Esophagus mucosa (tissue), 1 donor: ENCODE results near the gene SLF2. TPM values are rescaled to one million over a fixed set of nuclear protein-coding genes. Genes with fewer than 3 reads are reported as not detected.
A peak's percentile ranks its signal among the peaks of the same experiment; 100 is the strongest.

Source experiments
- ATAC-seq: fragments of 200-7000 bp; cut with Tn5 transposase; one replicate; pipeline ENCODE4 v1.9.1; 2020
- total RNA-seq: library from RNA; stranded (reverse); gene quantifications from one replicate; pipeline ENCODE4 v1.2.4, GENCODE V29; 2023
- donor health status: DM: yes; HTN: yes; CAD: no.

The SLF2 gene
- total RNA-seq, 1 donor from 2014 or later: 11.5 TPM

DNA sequence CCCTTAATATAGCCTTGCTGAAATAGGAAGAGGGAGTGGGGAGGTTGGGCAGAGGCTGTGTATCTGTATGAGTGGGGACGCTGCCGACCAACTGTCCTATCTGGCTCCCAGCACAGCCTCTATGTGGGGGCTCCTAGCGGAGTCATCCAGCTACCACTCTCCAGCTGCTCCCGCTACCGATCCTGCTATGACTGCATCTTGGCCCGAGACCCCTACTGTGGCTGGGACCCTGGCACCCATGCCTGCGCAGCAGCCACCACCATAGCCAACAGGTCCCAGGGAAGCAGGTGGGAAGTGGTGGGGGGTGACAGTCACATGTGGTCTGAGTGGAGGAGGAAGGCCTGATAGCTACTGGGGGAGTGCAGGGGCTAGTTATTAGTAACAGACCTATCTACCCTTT is 67.9 kb downstream of the SLF2 start:
- ATAC-seq: no peak

- ATAC-seq: no peak
Measured at GRCh38 chr10:100981178-100981772, 68.5 kb downstream of the SLF2 start.

DNA sequence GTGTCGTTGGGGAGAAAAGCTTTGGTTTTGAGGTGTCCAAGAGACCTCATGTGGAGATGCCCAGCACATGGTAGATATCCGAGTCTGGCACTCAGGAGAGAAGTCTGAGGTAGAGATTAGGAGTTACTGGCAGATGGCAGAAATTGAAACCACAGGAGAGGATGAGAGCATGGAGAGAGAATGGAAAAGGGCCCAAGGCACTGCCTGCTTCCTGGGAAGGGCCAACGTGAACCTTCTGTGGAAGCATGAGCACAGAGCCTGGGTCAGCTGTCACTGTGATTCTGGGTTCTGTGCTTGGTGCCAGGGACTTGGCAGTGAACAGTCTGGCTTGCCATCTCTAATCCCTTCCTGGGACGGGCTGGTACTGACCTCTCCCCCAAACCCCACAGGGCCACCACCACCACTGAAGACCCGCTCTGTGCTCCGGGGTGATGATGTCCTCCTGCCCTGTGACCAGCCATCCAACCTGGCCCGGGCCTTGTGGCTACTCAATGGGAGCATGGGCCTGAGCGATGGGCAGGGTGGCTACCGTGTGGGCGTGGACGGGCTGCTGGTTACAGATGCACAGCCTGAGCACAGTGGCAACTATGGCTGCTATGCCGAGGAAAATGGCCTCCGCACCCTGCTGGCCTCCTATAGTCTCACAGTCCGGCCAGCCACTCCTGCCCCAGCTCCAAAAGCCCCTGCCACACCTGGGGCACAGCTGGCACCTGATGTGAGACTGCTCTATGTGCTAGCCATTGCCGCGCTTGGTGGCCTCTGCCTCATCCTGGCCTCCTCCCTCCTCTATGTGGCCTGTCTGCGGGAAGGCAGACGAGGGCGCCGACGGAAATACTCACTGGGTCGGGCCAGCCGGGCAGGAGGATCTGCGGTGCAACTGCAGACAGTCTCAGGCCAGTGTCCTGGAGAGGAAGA is 70.4 kb downstream of the SLF2 start:
- ATAC-seq: no peak

GRCh38 chr10:100983868-100984671 is 71.3 kb downstream of the SLF2 start:
- no peak for ATAC-seq

- no peak for ATAC-seq
Measured at GRCh38 chr10:100984672-100985177, 72.0 kb downstream of the SLF2 start.

DNA sequence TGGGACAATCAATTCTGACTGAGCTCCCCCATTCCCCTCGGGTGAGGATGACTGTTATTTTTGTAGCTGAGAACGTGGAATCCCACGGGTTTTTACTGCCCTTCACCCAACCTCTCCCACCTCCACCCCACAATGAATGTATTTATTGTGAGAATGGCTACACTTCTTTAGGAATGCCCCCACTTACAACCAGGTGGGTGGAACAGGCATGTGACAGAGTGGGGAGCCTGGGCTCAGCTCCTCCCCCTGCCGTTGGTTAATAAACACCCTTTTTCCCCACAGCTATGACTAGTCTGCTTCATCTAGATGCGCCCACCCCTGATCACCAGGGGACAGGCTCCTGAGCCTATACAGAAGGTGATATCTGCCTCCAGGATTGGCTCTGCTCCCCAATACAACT is 72.6 kb downstream of the SLF2 start:
- no peak for ATAC-seq

- peak; percentile 5 for ATAC-seq
Measured at GRCh38 chr10:100986623-100986951, 73.8 kb downstream of the SLF2 start.

DNA sequence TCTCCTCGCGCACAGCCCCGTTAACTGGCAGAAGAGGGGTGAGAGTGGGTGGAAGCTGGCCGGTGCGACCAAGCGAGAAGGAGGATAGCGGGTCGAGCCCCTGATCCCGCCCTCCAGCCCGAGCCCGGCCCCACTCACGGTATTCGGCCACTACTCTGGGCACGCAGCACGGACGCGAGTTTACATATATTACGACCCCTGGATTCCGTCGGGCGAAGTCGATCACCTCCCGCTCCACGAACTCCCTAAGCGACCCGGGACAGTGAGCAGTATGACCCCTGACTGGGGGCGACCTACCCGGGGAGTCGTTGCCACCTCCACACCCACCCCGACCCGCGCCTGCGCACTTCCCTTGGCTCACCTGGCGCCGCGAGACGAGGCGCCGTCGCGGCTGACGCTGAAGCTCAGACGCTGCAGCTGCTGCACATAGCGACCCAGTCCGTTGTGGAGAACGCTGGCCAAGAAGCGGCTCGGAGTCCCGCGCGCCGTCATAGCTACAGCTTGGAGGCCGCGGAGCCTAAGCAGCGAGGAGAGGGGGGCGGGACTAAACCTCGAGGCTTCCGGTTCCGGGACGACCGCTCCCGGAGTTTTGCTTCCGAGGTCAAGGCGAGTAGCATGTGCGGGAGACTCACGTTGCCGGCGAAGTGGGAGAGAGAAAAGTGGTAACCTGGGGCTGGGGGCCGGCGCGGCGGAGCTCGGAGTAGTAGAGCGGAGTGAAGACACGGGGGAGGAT is 74.4 kb downstream of the SLF2 start, which contains the start of the genes MRPL43 and TWNK:
Gene MRPL43, minus strand, starts transcription at position 546 of the 733 bp plus-strand sequence. Its CDS starts 54 bp downstream, at position 492.
Gene TWNK, plus strand, starts transcription at position 592 of the 733 bp plus-strand sequence. CDS start 668 bp downstream, outside the sequence.
- peak; percentile 84 for ATAC-seq

DNA sequence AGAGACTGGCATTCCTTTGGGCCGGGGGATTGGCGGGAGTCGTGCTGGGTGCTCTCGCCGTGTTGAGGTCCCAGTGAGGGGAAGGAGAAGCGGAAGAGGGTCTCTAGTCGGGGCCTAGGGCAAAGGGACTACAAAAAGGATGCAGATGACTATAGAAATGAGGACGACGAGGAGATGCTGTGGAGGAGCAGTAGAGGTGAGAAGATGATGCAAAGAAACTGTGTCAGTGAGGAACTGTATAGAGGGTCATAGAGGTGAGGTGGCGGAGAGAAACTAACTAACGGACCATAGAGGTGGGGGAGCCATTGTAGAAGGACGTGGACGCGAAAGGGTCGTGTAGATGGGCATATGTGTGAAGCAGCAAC is 74.9 kb downstream of the SLF2 start:
- no peak for ATAC-seq

DNA sequence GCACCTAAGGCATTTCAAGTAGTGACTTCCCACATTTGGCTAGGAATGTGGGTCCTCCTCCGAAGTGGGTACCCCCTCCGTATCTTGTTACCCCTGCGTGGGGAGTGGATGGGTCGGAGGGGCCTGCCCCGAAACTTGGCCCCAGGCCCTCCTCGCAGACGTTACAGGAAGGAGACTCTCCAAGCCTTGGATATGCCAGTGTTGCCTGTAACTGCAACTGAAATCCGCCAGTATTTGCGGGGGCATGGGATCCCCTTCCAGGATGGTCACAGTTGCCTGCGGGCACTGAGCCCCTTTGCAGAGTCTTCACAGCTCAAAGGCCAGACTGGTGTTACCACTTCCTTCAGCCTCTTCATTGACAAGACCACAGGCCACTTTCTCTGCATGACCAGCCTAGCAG is 75.4 kb downstream of the SLF2 start:
- ATAC-seq: no peak

DNA sequence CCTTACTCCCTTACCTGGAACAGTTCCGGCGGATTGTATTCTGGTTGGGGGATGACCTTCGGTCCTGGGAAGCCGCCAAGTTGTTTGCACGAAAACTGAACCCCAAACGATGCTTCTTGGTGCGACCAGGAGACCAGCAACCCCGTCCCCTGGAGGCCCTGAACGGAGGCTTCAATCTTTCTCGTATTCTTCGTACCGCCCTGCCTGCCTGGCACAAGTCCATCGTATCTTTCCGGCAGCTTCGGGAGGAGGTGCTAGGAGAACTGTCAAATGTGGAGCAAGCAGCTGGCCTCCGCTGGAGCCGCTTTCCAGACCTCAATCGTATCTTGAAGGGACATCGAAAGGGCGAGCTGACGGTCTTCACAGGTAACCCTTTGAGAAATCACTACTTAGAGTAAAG is 76.3 kb downstream of the SLF2 start:
- no peak for ATAC-seq

DNA sequence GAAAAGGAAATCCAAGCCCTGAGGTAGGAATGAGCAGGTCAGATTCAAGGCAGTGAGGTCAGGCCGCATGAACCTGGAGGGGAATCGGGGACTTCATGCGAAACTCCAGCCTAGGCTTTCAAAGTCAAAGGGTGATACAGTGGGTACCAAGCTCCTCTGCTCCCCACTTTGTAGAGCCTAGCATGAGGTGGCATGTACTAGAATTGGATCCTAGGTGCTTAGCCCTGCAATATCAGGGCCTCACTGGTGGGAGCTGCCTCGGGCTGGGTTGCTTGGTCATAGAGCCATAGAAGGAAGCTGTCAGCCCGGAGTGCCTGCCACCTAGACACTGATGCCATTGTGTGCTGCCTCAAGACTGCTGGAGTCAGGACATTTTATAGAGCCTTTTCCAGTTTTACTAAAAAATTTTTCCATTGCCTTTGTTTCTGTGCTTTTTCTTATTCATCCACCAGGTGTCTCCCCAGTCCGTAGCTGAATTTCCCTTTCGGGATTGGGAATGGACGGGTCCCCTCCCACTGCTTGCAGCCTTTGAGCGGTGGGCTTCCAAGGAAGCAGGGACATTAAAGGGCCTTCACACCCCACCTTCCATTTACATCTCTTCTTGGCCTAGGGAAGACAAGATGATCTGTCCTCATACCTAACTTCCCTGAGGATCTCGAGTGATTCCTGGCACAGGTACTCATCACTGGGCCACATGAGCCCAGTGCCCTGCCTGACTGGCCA is 81.4 kb downstream of the SLF2 start:
- ATAC-seq: no peak

DNA sequence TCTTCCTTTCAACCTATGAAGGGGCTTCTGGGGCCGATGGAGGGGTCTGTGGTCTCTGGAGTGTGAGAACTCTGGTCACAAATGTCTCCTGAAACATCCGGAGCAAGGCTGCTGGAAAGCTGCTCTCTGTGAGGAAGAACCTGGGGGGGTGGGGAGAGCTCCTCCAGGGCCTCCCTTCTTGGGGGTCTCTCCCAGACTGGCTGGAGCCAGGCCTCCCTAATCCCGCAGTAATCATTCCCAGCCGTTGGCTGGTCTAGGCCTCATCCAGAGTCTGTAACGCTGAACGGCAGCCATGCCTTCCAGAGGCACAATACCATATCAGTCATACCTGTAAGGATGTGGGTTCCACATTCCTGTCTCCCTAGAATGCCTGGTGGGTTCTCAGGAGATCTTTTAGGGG is 82.4 kb downstream of the SLF2 start:
- ATAC-seq: no peak

DNA sequence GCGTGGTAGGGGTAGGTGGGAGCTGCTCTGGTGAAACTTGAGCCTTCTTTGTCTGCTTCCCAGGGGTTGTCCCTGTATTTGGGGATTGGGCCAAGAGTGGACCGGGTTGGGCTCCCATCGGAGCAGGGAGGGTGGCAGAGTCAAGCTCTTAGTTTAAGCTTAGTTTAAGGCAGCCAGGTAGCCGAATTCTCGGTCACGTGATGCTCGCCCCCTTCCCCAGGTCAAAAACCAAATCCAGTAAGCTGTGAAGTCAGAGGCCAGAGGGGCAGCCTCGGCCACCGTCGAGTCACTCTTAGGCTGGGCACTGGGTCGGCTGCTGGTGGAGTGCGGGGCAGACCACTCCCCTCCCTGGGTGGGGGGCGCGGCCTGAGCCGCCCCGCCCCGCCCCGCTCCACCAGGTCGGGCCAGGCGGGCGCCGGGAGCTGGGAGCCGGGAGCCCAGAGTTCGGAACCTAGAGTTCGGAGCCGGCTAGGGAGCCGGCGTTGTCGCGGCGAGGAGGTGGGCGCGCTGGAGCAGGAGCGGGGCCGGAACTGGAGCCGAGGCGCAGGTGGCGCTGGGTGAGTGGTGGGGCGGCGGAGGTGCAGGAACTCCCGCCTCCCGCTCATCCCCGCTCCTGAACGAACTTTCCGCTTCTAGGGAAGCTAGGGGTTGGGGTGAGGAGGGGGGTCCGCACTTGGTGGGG is 84.1 kb downstream of the SLF2 start:
- ATAC-seq: peak; percentile 25

DNA sequence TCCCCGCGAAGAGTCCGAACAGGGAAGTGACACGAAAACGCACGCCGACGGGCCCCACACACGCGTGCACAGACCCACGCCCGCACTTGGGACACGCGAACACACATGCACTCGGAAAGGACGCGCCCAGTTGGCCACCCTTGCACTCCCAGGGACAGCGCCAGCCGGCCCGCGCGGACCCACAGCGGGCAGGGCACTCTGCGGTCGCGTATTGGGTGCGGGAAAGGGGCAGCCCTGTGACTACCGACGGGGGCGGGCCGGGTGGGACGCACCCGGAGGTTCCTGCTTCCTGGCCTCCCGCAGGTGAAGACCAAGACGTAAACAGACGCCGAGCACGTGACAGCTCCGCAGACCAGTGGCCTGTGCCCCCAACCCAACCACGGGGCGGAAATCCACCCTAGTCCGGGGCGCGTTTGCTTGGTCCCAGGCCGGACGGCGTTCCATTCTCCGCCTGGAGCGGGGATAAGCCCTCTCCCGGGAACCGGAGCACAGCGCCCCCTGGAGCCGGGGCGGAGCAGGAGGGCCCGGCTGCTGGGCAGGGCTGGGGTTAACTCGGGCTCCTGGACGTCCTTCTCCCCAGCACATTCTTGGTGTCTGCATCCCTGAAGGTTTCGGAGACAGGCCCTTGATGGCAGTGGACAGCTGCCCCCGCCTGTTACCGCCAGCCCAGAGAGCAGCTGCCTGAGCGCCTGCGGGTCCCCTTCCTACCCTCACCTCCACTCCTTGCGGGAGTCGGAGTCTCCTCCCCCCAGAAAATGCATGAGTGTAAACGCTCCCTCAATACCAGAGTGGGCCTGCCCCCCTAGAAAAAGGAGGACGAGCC is 84.8 kb downstream of the SLF2 start:
- peak; percentile 60 for ATAC-seq

- peak; percentile 49 for ATAC-seq
Measured at GRCh38 chr10:100998183-100998990, 85.6 kb downstream of the SLF2 start.

DNA sequence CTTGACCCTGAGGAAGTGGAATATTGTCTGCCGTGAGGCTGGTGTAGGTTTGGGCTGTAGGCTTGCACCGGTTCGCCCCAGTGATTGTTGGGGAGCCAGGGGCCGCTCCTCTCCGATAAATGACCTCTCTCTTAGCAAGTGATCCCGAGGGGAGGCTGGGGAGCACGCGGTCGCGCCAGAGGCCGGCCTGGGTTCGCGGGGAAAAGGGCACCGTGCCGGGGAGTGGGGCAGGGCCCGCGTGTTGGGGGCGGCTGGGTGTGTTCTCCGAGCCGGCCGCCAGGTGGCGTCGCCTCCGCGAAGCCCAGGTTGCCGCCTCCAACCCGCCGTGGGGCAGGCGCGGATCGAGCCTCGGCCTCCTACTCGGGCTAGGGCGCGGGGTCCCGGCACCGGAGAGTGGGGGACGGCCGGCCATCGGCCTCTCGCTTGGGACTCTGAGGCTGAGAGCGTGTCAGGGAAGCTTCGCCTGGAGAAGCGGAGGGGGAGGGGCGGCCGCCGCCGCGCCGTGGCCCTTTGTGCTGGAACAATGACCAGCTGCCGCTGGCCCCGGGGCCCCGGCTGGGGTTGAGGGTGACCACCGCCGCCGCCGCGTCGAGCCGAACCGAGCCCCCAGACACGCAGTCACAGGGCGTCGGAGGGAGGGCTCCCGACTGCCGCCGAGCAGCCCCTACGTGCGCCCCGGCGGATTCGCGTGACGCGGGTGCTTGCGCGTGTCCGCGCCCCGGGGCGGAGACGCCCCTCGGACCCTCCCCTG is 86.4 kb downstream of the SLF2 start:
- peak; percentile 61 for ATAC-seq

DNA sequence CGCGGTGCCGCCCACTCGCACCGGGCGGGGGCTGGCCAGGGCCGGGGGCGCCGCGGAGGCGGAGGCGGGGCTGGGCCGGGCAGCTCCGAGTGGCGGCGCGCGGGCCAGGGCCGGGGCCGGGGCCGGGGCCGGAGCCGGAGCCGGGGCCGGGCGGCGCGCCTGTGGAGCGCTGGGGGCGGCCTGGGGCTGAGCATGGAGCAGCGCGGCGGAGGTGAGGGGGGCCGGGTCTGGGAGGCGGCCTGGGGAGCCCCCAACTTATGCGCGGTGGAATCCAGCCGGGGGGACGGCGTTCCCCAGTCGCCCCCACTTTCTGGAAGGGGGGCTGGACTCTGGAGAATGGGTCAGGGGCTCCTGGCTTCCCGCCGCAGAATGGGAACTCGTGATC is 87.0 kb downstream of the SLF2 start, which contains the start of gene LZTS2:
Gene LZTS2, plus strand, starts transcription at position 67 of the 385 bp plus-strand sequence. CDS start 2,731 bp downstream, outside the sequence.
- peak; percentile 56 for ATAC-seq
